RWPE2 (cell line): ENCODE results near the gene TTLL3.
A peak's percentile ranks its signal among the peaks of the same experiment; 100 is the strongest.

Experiments used
- ATAC-seq: fragments of 200-7000 bp; cut with Tn5 transposase; 3 replicates; pipeline ENCODE4 v1.9.1; 2021; ENCODE audit warnings: low read depth
- DNase-seq: peaks from one replicate; pipeline ENCODE4 v3.0.0-alpha.2; 2020; ENCODE audit warnings: low spot score
- H3K27ac ChIP-seq: fragments of 450-650 bp; 2 replicates; pipeline ENCODE4 v1.5.1; 2017; ENCODE audit warnings: mild to moderate bottlenecking; ENCODE audit not compliant: poor library complexity, severe bottlenecking
- H3K27me3 ChIP-seq: fragments of 250-450 bp; sonication (Bioruptor Pico); 2 replicates; pipeline ENCODE4 v1.5.1; 2021; ENCODE audit warnings: mild to moderate bottlenecking, moderate library complexity; ENCODE audit not compliant: insufficient read depth, poor library complexity, severe bottlenecking
- H3K36me3 ChIP-seq: fragments of 250-450 bp; sonication (Bioruptor Pico); 2 replicates; pipeline ENCODE4 v1.5.1; 2020; ENCODE audit warnings: low read depth, mild to moderate bottlenecking, moderate library complexity
- H3K4me1 ChIP-seq: fragments of 250-450 bp; sonication (Bioruptor Pico); 2 replicates; pipeline ENCODE4 v1.5.1; 2021; ENCODE audit warnings: mild to moderate bottlenecking, moderate library complexity; ENCODE audit not compliant: insufficient read depth, poor library complexity, severe bottlenecking
- H3K4me3 ChIP-seq: fragments of 250-450 bp; sonication (Bioruptor Pico); 2 replicates; pipeline ENCODE4 v1.5.1; 2021; ENCODE audit warnings: mild to moderate bottlenecking, moderate library complexity; ENCODE audit not compliant: severe bottlenecking
- H3K9me3 ChIP-seq: fragments of 250-450 bp; sonication (Bioruptor Pico); 2 replicates; pipeline ENCODE4 v1.5.1; 2021; ENCODE audit warnings: mild to moderate bottlenecking, moderate library complexity; ENCODE audit not compliant: severe bottlenecking
- TF ChIP-seq, protein P1 (sequence below): fragments of 450-650 bp; IDR thresholded peaks from one replicate; pipeline ENCODE4 v1.5.1; 2017; ENCODE audit warnings: mild to moderate bottlenecking, moderate library complexity; ENCODE audit not compliant: poor library complexity, severe bottlenecking

TTLL3 gene

DNA sequence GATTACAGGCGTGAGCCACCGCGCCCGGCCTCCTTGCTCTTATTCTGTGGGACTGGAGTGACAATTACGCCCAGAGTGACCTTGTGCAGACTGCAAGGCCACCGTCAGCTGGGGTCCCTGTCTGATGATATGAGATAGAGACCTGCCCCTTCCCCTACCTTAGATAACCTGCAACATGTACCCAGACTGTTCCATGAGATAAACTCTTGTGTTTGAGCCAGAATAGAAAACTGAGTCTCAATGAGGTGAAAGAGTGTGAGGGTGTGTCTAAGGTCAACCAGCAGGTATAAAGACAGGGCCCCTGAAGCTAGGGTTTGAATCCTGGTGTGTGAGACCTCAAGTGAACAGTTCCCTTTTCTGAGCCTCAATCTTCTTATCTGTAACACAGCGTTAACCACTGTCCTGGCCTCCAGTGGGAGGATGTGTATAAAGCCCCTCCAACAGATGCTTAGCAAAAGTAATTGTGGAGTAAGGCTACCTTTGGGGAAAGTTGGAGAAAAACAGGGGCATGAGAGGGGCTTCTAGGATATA lies 23.8 kb upstream of the TTLL3 start:
- ATAC-seq (no peak), DNase-seq (no peak)
- Histone ChIP-seq H3K9me3 (no peaks in the 10 kb centered on the region), H3K27ac (no peak overlapping the region), H3K4me1 (no peaks in the 10 kb centered on the region), H3K27me3 (no peaks in the 10 kb centered on the region), H3K36me3 (peaks cover 61% of the 10 kb centered on the region), H3K4me3 (no peak overlapping the region)
- TF ChIP-seq, protein P1, sequence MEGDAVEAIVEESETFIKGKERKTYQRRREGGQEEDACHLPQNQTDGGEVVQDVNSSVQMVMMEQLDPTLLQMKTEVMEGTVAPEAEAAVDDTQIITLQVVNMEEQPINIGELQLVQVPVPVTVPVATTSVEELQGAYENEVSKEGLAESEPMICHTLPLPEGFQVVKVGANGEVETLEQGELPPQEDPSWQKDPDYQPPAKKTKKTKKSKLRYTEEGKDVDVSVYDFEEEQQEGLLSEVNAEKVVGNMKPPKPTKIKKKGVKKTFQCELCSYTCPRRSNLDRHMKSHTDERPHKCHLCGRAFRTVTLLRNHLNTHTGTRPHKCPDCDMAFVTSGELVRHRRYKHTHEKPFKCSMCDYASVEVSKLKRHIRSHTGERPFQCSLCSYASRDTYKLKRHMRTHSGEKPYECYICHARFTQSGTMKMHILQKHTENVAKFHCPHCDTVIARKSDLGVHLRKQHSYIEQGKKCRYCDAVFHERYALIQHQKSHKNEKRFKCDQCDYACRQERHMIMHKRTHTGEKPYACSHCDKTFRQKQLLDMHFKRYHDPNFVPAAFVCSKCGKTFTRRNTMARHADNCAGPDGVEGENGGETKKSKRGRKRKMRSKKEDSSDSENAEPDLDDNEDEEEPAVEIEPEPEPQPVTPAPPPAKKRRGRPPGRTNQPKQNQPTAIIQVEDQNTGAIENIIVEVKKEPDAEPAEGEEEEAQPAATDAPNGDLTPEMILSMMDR, result no peak

DNA sequence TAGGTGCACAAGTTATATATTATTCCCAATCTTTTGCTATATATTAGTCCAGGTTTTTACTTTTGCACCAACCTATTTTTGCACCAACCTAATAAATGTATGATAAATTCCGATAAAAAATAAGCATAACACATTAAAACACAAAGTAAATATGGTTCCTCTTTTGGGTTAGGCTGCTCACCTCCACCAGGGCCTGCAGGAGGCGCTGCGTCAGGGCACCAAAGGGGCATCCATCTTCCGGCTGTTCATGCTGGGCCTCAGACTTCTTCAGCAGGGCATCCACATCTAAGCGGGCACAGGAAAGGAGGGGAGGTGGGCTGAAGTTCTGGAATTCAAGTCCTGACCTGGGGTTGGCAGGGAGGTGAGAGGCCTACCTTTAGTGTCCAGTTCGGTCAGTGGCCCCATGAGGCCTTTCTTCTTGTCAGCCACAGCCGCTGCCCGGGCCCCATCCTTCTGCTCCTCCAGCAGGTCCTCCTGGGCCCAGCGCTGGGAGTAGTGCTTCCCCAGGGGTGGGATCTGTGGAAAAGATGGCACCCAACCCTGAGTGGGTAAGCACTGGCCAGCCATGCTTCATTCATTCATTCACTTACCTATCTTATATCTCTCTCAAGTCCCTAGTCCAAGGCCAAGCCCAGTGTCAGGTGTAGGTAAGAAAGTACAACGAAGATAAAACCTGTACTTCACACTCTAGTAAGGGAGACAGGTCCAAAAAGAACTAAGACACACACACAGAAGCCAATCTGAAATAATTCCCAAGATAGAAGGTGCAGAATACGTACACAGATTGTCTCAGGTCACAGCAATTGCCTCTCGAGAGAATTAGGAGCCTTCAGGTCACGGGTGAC lies 23.0 kb upstream of the TTLL3 start:
- ATAC-seq, result no peak

DNA sequence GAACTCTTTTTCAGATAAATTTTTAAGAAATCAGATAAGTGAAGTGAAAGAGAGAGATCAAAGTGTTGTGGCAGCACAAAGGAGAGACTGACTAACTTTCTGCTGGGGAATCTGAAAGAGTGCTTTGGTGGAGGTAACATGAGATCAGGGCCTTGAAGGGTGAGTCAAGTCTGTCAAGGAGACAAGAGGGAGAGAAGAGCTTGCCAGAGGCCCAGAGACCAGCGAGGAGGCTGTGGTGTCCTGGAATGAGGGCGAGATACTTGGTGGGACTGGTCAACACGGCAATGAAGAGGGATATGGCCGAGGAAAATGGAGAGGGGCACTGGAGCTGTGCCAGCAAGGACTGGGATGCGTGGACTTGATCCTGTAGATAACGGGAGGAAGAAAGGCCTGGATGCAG lies 22.3 kb upstream of the TTLL3 start:
- Histone ChIP-seq H3K4me1 (peaks cover 2% of the 10 kb centered on the region), H3K36me3 (peaks cover 53% of the 10 kb centered on the region)
- no peak for DNase-seq

More for the DNA sequence above, 23.0 kb upstream of the TTLL3 start:
- H3K27me3 ChIP-seq, result no peaks in the 10 kb centered on the region
- H3K4me1 ChIP-seq, result peaks cover 2% of the 10 kb centered on the region
- peaks cover 57% of the 10 kb centered on the region for H3K36me3 ChIP-seq
- H3K9me3 ChIP-seq, result no peaks in the 10 kb centered on the region
- TF ChIP-seq, protein P1, result peak; percentile 27
- no peak overlapping the region for H3K4me3 ChIP-seq
- no peak for DNase-seq
- H3K27ac ChIP-seq, result no peak overlapping the region

DNA sequence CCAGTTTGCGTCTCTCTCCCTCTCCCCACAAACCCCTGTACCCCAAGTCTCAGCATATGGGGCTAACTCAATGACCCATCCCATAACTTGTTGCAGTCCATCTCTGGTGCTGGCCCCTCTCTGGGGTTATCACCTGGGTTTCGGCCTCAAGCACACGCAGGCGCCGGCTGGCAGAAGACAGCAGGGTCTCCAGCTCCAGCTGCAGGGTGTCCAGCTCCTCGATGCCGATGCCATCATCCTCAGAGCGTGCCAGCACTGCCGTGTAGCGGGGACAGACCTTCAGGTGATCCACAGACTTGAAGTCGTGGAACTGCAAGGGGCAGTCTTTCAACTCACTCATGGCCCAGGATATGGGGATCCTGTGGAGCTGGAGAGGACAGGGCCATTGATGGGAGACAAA lies 18.9 kb upstream of the TTLL3 start:
- H3K27me3 ChIP-seq, result no peaks in the 10 kb centered on the region
- no peak for ATAC-seq
- no peak overlapping the region for H3K4me3 ChIP-seq
- H3K9me3 ChIP-seq, result no peaks in the 10 kb centered on the region
- TF ChIP-seq, protein P1, result no peak
- H3K4me1 ChIP-seq, result peaks cover 2% of the 10 kb centered on the region
- DNase-seq, result no peak
- H3K27ac ChIP-seq, result no peak overlapping the region
- peaks cover 40% of the 10 kb centered on the region for H3K36me3 ChIP-seq

More for the DNA sequence above, 22.3 kb upstream of the TTLL3 start:
- no peak overlapping the region for H3K4me3 ChIP-seq
- no peaks in the 10 kb centered on the region for H3K27me3 ChIP-seq
- ATAC-seq, result no peak
- no peaks in the 10 kb centered on the region for H3K9me3 ChIP-seq
- H3K27ac ChIP-seq, result no peak overlapping the region
- TF ChIP-seq, protein P1, result no peak
